Ascending aorta (tissue), 2 donors: ENCODE measurements around the gene TTLL13. TPM values are rescaled to one million over a fixed set of nuclear protein-coding genes. Genes with fewer than 3 reads are reported as not detected.

Source experiments
- DNase-seq, 2 donors: peaks; one replicate each; pipeline ENCODE4 v3.0.0-alpha.2; 2019; ENCODE audit warnings: low spot score in 2 of 2
- H3K27ac ChIP-seq, 2 donors: fragments of 200-600 bp; sonication (generic); one replicate each; pipeline ENCODE4 v1.5.1; 2016 to 2017; ENCODE audit warnings: mild to moderate bottlenecking in 1 of 2
- H3K27me3 ChIP-seq: fragments of 200-600 bp; sonication (generic); one replicate; pipeline ENCODE4 v1.5.1; 2017
- H3K36me3 ChIP-seq, 2 donors: fragments of 200-600 bp; sonication (generic); one replicate each; pipeline ENCODE4 v1.5.1; 2016
- H3K4me1 ChIP-seq, 2 donors: fragments of 200-600 bp; sonication (generic); one replicate each; pipeline ENCODE4 v1.5.1; 2016 to 2017; ENCODE audit warnings: mild to moderate bottlenecking in 1 of 2
- H3K4me3 ChIP-seq, 2 donors: fragments of 200-600 bp; sonication (generic); one replicate each; pipeline ENCODE4 v1.5.1; 2016 to 2017; ENCODE audit warnings: mild to moderate bottlenecking in 1 of 2
- H3K9me3 ChIP-seq, 2 donors: fragments of 200-600 bp; sonication (generic); one replicate each; pipeline ENCODE4 v1.5.1; 2016
- CTCF ChIP-seq, 3 experiments: fragments of 200-600 bp in 2 of 3; fragments of 450-650 bp in 1 of 3; sonication (generic) in 2 of 3; IDR thresholded peaks; one replicate each; pipeline ENCODE4 v1.5.1; 2016 to 2019; ENCODE audit warnings: antibody characterized with exemption in 3 of 3, mild to moderate bottlenecking in 1 of 3, moderate library complexity in 1 of 3
- intact Hi-C: fragments of 100-400 bp; cut with DNase I; formaldehyde crosslinking; loops from one replicate; pipeline ENCODE4 v1.15.1; 2023
- total RNA-seq: library from RNA; depleted of rRNA; stranded (reverse); fragments of >200 nt; gene quantifications from one replicate; pipeline ENCODE4 v1.1.0, GENCODE V29; 2016

TTLL13 gene
- total RNA-seq, 1 donor from 2014 or later = not detected

- no peak for DNase-seq
- peak overlapping the region; percentile 89 to 98 for H3K27ac ChIP-seq
- H3K4me3 ChIP-seq = peak overlapping the region; percentile 62 to 71
- intact Hi-C loops = loop anchor here (1.0 to 2.0 kb wide), 2 partner anchors 16 to 30 kb away; partner anchors contain the start of genes GDPGP1 and TTLL13
- H3K27me3 ChIP-seq = no peaks in the 10 kb centered on the region
- H3K4me1 ChIP-seq = peaks cover 4 to 24% of the 10 kb centered on the region in 2 donors
- no peak for TF ChIP-seq CTCF (IDR thresholded peaks at IDR 0.05)
- H3K36me3 ChIP-seq = no peaks in the 10 kb centered on the region
- H3K9me3 ChIP-seq = no peaks in the 10 kb centered on the region
These were observed 15.3 kb downstream of the TTLL13 start for GRCh38 chr15:90264671-90265070.

- intact Hi-C loops = loop anchor here (1.0 to 2.0 kb wide), 2 partner anchors 17 to 31 kb away; partner anchors contain the start of genes GDPGP1 and TTLL13
- Histone ChIP-seq H3K27ac (peak within 1 kb of the TSS; percentile 89 to 98), H3K9me3 (no peaks in the 10 kb centered on the region), H3K4me1 (peaks cover 4 to 24% of the 10 kb centered on the region in 2 donors), H3K27me3 (no peaks in the 10 kb centered on the region), H3K4me3 (peak within 1 kb of the TSS; percentile 62 to 71), H3K36me3 (peaks cover 1 to 8% of the 10 kb centered on the region in 2 donors)
- DNase-seq = peak; percentile 68 to 95
- no peak for TF ChIP-seq CTCF (IDR thresholded peaks at IDR 0.05)
These were observed 16.1 kb downstream of the TTLL13 start, which contains the start of gene NGRN for GRCh38 chr15:90265271-90266060. Gene NGRN (plus strand): TSS chr15:90265672. CDS start chr15:90265713, 41 bp downstream.

- peaks cover 7 to 14% of the 10 kb centered on the region in 2 donors for H3K36me3 ChIP-seq
- peak overlapping the region; percentile 89 to 98 for H3K27ac ChIP-seq
- DNase-seq = no peak
- no peaks in the 10 kb centered on the region for H3K9me3 ChIP-seq
- H3K4me1 ChIP-seq = peaks cover 4 to 26% of the 10 kb centered on the region in 2 donors
- no peak for TF ChIP-seq CTCF (IDR thresholded peaks at IDR 0.05)
- intact Hi-C loops = no loop called here
- no peaks in the 10 kb centered on the region for H3K27me3 ChIP-seq
- peak overlapping the region; percentile 62 to 71 for H3K4me3 ChIP-seq
These were observed 16.7 kb downstream of the TTLL13 start for GRCh38 chr15:90266061-90266431.

- H3K27me3 ChIP-seq = no peaks in the 10 kb centered on the region
- peaks cover 12 to 18% of the 10 kb centered on the region in 2 donors for H3K36me3 ChIP-seq
- DNase-seq = peak in 1 of 2 donors; percentile 67
- no peaks in the 10 kb centered on the region for H3K9me3 ChIP-seq
- no peak for TF ChIP-seq CTCF (IDR thresholded peaks at IDR 0.05)
- H3K4me1 ChIP-seq = peaks cover 4 to 27% of the 10 kb centered on the region in 2 donors
- H3K27ac ChIP-seq = peak overlapping the region; percentile 89 to 98
- peak overlapping the region; percentile 62 to 71 for H3K4me3 ChIP-seq
- intact Hi-C loops = no loop called here
These were observed 17.1 kb downstream of the TTLL13 start for GRCh38 chr15:90266485-90266884.

- peaks cover 4 to 27% of the 10 kb centered on the region in 2 donors for H3K4me1 ChIP-seq
- H3K27ac ChIP-seq = no peak overlapping the region
- H3K9me3 ChIP-seq = no peaks in the 10 kb centered on the region
- TF ChIP-seq CTCF (IDR thresholded peaks at IDR 0.05) = no peak
- H3K4me3 ChIP-seq = peak overlapping the region in 1 of 2 donors; percentile 71
- no peak for DNase-seq
- peaks cover 22 to 37% of the 10 kb centered on the region in 2 donors for H3K36me3 ChIP-seq
- intact Hi-C loops = no loop called here
- H3K27me3 ChIP-seq = no peaks in the 10 kb centered on the region
These were observed 19.1 kb downstream of the TTLL13 start for GRCh38 chr15:90268415-90268814.
